HK-2 (cell line): ENCODE results near the gene STARD4.

Experiments
- DNase-seq: peaks from one replicate; pipeline ENCODE4 v3.0.0-alpha.2; 2018; ENCODE audit not compliant: unreplicated experiment

STARD4 gene

GRCh38 chr5:111472096-111472495 lies 40.2 kb downstream of the STARD4 start:
- no peak for DNase-seq

GRCh38 chr5:111469903-111470302 lies 42.4 kb downstream of the STARD4 start:
- no peak for DNase-seq

DNA sequence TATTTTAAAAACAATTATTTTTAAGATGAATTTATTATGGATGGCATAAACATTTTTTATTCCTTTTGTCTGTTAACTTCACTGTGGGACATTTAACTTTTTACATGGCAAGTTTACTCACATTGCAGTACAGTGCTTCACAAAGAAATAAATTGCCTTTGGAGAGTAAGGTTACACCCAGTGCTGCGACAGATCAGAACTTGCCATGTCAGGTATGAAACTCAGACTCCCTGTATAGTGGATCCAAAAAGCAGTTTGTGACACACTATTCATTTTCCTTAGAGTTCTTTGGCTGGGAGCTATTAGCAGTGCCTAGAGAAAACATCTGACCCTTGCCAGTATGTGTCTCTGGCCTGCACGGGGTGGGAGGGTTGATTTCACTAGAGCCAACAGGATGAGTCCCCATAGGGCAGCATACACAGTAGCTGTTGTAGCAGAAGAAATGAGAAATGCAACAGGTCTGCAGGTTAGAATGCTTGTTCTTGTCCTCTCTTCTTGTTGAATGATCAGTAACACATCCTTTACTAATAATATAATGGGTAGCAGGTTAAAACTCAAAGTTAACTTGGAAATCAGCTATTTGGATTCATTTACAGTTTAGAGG lies 42.9 kb downstream of the STARD4 start:
- DNase-seq = no peak

- DNase-seq = no peak
Observed at GRCh38 chr5:111463311-111463710, 49.0 kb downstream of the STARD4 start.

- no peak for DNase-seq
Observed at GRCh38 chr5:111461934-111462333, 50.4 kb downstream of the STARD4 start.

DNA sequence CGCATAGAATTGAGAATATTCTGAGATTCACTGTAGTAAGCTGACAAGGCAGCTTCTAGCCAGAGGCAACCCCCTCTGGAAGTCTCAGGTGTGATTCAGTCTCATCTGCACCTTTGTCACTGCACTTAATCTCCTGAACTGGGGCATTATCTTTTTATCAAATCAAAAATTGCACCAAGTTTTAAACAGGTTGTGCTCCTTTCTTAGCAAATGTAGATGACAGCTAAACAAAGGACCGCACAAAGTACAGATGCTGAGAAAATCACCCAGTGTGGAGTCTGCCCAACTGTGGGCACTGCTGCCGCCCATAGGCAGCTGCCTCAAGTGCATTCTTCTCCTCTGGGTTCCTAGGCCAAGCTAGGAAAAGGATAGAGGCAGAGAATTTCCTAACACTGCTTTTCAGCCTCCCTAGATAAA lies 51.1 kb downstream of the STARD4 start:
- no peak for DNase-seq

DNA sequence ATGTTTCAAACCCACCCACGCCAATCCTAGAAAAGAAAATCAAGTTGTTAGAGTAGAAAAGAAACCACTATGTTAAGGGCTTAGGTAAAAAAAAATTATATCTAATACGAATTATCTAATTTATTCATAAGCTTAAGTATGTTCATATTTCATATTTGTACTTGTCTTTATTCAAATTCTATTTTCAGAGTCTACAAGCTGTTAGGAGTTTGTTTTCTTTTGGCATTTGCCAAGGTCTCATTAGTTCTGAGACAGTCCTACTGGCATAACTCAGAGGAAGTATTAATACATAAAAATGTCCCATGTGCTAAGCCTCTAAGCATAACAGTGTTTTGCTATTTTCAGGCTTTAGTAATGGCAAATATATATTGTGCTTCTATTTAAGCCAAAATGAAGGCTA lies 57.6 kb downstream of the STARD4 start:
- no peak for DNase-seq

DNA sequence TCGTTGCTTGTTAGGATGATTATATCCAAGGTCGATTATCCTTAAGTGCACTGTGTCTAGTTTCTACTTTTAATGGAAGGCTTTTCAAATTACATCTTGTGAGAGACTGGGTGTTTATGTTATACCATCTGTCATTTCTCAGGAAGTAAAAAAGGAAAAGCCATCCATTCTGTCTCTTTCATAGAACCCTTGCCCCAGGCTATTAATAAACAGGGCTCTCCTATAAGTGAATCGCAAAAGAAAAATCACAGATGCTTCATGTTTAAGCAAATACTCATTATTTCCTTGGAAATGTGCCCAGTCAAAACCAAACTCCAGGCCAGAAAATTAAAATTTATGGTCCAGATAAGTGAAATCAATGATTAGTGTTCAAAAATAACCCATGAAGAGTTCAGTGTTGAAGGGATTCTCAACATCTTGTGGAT lies 58.1 kb downstream of the STARD4 start:
- no peak for DNase-seq

DNA sequence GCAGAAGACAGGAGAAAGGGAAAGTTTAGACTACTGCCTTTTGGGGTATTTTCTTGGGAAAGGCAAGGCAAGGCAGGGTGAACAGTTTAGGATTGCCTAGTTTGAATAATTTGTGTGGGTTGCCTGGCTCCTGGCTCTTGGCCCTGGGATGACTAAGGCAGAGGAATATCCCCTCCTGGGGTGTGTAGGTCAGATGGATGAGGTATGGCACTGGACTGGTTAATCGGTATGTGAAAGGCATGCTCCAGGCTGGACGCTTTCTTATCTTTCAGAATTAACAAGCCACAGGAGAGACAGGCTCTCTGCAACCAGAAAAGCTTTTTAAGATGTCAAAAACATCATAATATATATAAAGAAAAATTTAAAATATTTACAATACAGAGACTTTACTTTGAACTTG lies 58.6 kb downstream of the STARD4 start:
- DNase-seq = peak; percentile 27

DNA sequence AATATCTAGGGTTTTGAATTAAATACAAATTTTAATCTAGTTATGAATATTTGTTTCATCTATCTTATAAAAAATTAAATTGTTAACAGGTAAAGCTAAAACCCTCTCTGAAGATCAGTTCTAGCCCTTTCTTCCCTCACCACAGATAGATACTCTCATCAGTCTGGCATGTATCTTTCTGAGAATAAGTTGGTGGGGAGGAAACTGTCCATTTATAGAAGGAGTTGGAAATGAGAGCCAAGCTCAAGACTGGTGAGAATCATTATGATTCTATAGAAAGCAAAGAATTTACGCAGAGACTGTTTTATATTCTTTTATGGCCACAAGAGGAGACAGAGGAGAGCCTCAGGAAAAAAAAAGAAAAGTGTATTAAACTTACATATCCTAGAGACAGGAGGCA lies 59.0 kb downstream of the STARD4 start:
- no peak for DNase-seq

GRCh38 chr5:111447822-111448221 lies 64.5 kb downstream of the STARD4 start:
- no peak for DNase-seq

GRCh38 chr5:111447099-111447498 lies 65.2 kb downstream of the STARD4 start:
- DNase-seq = no peak
